OCI-LY3 (cell line): ENCODE data around the gene DPYSL3.
A peak's percentile ranks its signal among the peaks of the same experiment; 100 is the strongest.

Source experiments
- H2AFZ ChIP-seq: fragments of 200-600, 300-600 bp; shearing (Covaris generic); 2 replicates; pipeline ENCODE4 v1.6.0; 2014; ENCODE audit warnings: antibody characterized with exemption, low read depth, low read length
- H3K27ac ChIP-seq: fragments of 200-600, 300-600 bp; sonication (generic); 2 replicates; pipeline ENCODE4 v1.5.1; 2014; ENCODE audit warnings: mild to moderate bottlenecking, low read length, moderate library complexity, mixed read lengths
- H3K27me3 ChIP-seq: fragments of 200-600, 300-600 bp; sonication (generic); 2 replicates; pipeline ENCODE4 v1.6.1; 2014; ENCODE audit warnings: low read depth, low read length, mixed read lengths
- H3K36me3 ChIP-seq: fragments of 200-600, 300-600 bp; sonication (generic); replicated peaks from 2 replicates; pipeline ENCODE3; 2014; ENCODE audit warnings: low read depth, low read length, mixed read lengths
- H3K4me1 ChIP-seq: fragments of 300-600, 200-600 bp; sonication (generic); 2 replicates; pipeline ENCODE4 v1.6.1; 2014; ENCODE audit warnings: low read length, mixed read lengths
- H3K4me2 ChIP-seq: fragments of 200-600, 300-600 bp; sonication (generic); 2 replicates; pipeline ENCODE4 v1.6.1; 2014; ENCODE audit warnings: low read length, mixed read lengths
- H3K4me3 ChIP-seq: fragments of 300-600, 200-600 bp; sonication (generic); 2 replicates; pipeline ENCODE4 v1.5.1; 2014; ENCODE audit warnings: antibody characterized with exemption, mild to moderate bottlenecking, low read length, moderate library complexity
- H3K79me2 ChIP-seq: fragments of 300-600, 200-600 bp; shearing (Covaris generic); 2 replicates; pipeline ENCODE4 v1.6.1; 2014; ENCODE audit warnings: mild to moderate bottlenecking, low read length, mixed read lengths
- H3K9ac ChIP-seq: fragments of 300-600, 200-600 bp; shearing (Covaris generic); 2 replicates; pipeline ENCODE4 v1.6.0; 2014; ENCODE audit warnings: mild to moderate bottlenecking, low read length, moderate library complexity
- H3K9me3 ChIP-seq: fragments of 200-600, 300-600 bp; shearing (Covaris generic); 2 replicates; pipeline ENCODE4 v1.6.1; 2014; ENCODE audit warnings: low read length, mixed read lengths; ENCODE audit not compliant: insufficient read depth
- H4K20me1 ChIP-seq: fragments of 200-600, 300-600 bp; sonication (generic); 2 replicates; pipeline ENCODE4 v1.6.1; 2016; ENCODE audit warnings: low read length, mixed read lengths; ENCODE audit not compliant: insufficient read depth
- EZH2phosphoT487 ChIP-seq: fragments of 200-600 bp; shearing (Covaris generic); IDR thresholded peaks from 2 replicates; pipeline ENCODE4 v1.6.1; 2018; ENCODE audit warnings: antibody characterized with exemption, mixed run types, low read depth
- TF ChIP-seq, protein P1 (sequence below): fragments of 200-600, 300-600 bp; sonication (generic); IDR thresholded peaks from 2 replicates; pipeline ENCODE4 v1.5.1; 2014; ENCODE audit warnings: antibody characterized with exemption, low read length, low read depth

Gene DPYSL3

DNA sequence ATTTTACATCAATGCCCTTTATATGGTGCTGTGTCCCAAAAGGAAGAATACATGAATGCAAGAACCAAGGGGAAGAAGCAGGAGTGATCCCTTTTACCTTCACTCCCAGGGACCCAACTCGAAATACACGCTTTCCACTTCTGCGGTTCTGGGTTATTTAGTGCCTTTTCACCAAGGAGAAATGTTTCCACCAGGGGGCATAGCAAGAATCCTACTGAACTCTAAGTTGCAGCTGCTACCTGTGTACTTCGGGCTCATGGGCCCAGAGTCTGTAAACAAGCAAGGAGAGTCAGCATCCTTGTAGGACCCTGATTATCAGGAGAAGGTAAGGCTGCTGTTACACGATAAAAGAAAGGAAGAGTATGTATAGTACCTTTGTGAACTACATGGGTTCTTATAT, 45.7 kb downstream of the DPYSL3 start:
- H3K4me1 ChIP-seq: no peaks in the 10 kb centered on the region
- no peak overlapping the region for H3K4me2 ChIP-seq
- no peak overlapping the region for H3K4me3 ChIP-seq
- no peak overlapping the region for H3K9ac ChIP-seq
- no peaks in the 10 kb centered on the region for H3K9me3 ChIP-seq
- no peaks in the 10 kb centered on the region for H3K27me3 ChIP-seq
- no peak overlapping the region for H3K27ac ChIP-seq
- no peaks in the 10 kb centered on the region for H4K20me1 ChIP-seq
- H3K36me3 ChIP-seq: no peaks in the 10 kb centered on the region
- no peaks in the 10 kb centered on the region for H3K79me2 ChIP-seq
- no peak for TF ChIP-seq EZH2phosphoT487
- TF ChIP-seq, protein P1, sequence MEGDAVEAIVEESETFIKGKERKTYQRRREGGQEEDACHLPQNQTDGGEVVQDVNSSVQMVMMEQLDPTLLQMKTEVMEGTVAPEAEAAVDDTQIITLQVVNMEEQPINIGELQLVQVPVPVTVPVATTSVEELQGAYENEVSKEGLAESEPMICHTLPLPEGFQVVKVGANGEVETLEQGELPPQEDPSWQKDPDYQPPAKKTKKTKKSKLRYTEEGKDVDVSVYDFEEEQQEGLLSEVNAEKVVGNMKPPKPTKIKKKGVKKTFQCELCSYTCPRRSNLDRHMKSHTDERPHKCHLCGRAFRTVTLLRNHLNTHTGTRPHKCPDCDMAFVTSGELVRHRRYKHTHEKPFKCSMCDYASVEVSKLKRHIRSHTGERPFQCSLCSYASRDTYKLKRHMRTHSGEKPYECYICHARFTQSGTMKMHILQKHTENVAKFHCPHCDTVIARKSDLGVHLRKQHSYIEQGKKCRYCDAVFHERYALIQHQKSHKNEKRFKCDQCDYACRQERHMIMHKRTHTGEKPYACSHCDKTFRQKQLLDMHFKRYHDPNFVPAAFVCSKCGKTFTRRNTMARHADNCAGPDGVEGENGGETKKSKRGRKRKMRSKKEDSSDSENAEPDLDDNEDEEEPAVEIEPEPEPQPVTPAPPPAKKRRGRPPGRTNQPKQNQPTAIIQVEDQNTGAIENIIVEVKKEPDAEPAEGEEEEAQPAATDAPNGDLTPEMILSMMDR: peak; percentile 39
- no peak overlapping the region for H2AFZ ChIP-seq

DNA sequence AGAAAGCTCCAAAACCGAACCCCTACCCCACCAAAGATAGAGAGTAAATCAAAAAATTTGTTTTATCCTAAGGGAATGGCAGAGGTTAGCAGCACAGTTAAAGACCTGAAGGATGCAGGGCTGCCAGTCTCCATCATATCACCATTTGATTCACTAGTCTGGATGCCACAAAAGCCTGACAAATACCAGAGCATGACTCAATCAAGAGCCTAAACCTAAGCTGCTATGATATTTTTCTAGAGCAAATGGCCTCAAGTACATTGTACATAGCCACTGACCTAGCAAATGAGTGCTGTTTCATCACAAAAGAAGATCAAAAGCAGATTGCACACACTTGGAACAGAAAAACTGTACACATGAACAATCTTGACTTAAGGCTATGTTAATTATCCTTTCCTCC, 48.0 kb downstream of the DPYSL3 start:
- no peaks in the 10 kb centered on the region for H3K27me3 ChIP-seq
- H3K9ac ChIP-seq: no peak overlapping the region
- no peak overlapping the region for H3K4me2 ChIP-seq
- no peak for TF ChIP-seq EZH2phosphoT487
- TF ChIP-seq, protein P1: no peak
- H3K27ac ChIP-seq: no peak overlapping the region
- H3K79me2 ChIP-seq: no peaks in the 10 kb centered on the region
- no peak overlapping the region for H3K4me3 ChIP-seq
- H3K9me3 ChIP-seq: no peaks in the 10 kb centered on the region
- H3K4me1 ChIP-seq: no peaks in the 10 kb centered on the region
- no peaks in the 10 kb centered on the region for H4K20me1 ChIP-seq
- no peaks in the 10 kb centered on the region for H3K36me3 ChIP-seq
- no peak overlapping the region for H2AFZ ChIP-seq

DNA sequence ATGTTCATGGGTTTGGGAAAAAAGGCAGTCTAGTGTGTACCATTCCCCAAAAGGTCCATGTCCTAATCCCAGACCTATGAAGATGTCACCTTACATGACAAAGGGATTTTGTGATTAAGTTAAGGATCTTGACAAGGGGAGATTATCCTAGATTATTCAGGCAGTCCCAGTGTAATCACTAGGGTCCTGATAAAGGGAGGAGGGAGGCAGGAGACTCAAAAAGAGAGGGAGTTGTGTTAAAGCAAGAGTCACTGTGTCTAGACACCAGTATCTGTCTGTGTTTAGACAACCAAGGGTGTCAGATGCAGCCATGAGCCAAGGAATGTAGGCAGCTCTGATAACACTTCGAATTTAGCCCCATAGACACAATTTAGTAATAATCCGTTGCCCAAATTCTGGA, 49.5 kb downstream of the DPYSL3 start:
- Histone ChIP-seq H3K4me1 (no peaks in the 10 kb centered on the region), H3K79me2 (no peaks in the 10 kb centered on the region), H4K20me1 (no peaks in the 10 kb centered on the region), H3K36me3 (no peaks in the 10 kb centered on the region), H3K9ac (no peak overlapping the region), H2AFZ (no peak overlapping the region), H3K9me3 (no peaks in the 10 kb centered on the region), H3K27me3 (no peaks in the 10 kb centered on the region), H3K27ac (no peak overlapping the region), H3K4me2 (no peak overlapping the region), H3K4me3 (no peak overlapping the region)
- no peak for TF ChIP-seq EZH2phosphoT487
- TF ChIP-seq, protein P1: no peak

DNA sequence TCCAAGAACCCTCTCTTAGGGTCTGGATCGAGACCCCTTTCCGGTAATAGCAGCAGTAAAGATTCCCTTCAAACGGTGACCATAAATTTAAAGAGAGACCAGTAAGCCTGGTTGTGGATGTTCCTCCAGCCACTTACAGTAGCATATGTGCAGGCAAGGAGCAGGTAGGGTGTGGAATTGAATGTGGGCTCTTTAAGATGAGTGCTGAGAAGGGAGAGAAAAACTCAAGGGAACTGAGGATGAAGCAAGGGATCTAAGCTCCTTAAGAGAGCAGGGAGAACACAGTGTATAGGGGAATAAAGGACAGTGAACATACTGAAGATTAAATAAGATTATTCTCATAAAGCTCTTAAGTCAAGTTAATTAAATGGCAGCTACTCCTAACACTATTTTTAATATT, 51.3 kb downstream of the DPYSL3 start:
- H3K79me2 ChIP-seq: no peaks in the 10 kb centered on the region
- H3K27ac ChIP-seq: no peak overlapping the region
- no peak for TF ChIP-seq EZH2phosphoT487
- H3K9ac ChIP-seq: no peak overlapping the region
- no peaks in the 10 kb centered on the region for H3K27me3 ChIP-seq
- H3K9me3 ChIP-seq: no peaks in the 10 kb centered on the region
- H3K4me2 ChIP-seq: no peak overlapping the region
- H3K36me3 ChIP-seq: no peaks in the 10 kb centered on the region
- no peak overlapping the region for H2AFZ ChIP-seq
- H4K20me1 ChIP-seq: no peaks in the 10 kb centered on the region
- H3K4me3 ChIP-seq: no peak overlapping the region
- H3K4me1 ChIP-seq: no peaks in the 10 kb centered on the region

DNA sequence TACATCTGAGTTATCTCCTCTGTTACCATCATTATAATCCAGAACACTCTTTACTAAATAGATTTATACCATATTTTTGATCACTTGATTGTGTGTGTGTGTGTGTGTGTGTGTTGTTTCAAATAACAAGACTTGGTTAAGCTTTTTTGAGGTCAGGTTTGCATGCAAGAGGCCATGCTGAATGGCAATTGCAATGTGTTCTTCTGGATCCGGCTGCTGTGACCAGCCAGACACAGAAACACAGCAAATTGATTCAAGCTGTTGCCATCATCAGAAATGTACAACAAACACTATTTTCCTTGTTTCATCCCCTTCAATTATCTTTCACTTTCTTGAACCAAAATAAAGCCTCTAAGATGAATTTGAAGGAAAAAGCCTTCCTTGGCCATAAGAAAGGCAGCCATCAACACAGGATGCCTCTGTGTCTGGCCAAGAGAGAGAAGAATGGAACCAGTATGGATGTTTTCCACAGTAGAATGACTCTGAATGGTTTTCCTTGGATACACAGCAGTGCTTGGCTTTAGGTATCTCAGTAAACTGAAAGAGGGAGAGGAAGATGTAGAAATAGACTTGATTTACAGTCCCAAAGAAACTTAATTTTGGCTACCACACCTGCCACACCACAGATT, 53.9 kb downstream of the DPYSL3 start:
- Histone ChIP-seq H3K4me1 (no peaks in the 10 kb centered on the region), H2AFZ (no peak overlapping the region), H3K9me3 (no peaks in the 10 kb centered on the region), H3K27ac (no peak overlapping the region), H3K4me3 (no peak overlapping the region), H3K27me3 (no peaks in the 10 kb centered on the region), H3K4me2 (no peak overlapping the region), H3K36me3 (no peaks in the 10 kb centered on the region), H3K9ac (no peak overlapping the region), H4K20me1 (no peaks in the 10 kb centered on the region), H3K79me2 (no peaks in the 10 kb centered on the region)
- TF ChIP-seq EZH2phosphoT487: no peak
- TF ChIP-seq, protein P1: no peak
